Epithelial cell of esophagus (primary cell): ENCODE measurements around the gene EMP2.

Experiments
- DNase-seq: peaks from one replicate; pipeline ENCODE4 v3.0.0; 2010; ENCODE audit warnings: low read depth
- H3K4me3 ChIP-seq: 2 replicates; pipeline ENCODE4 v1.5.1; 2011; ENCODE audit warnings: mild to moderate bottlenecking, low read length, control low read depth
- CTCF ChIP-seq: IDR thresholded peaks from 2 replicates; pipeline ENCODE4 v1.5.1; 2011; ENCODE audit warnings: low read depth, mild to moderate bottlenecking, low read length, control low read depth, inconsistent platforms; ENCODE audit not compliant: insufficient read depth; ENCODE audit errors: missing control alignments

EMP2 gene

GRCh38 chr16:10608687-10609401 lies 28.4 kb upstream of the EMP2 start:
- no peak for TF ChIP-seq CTCF
- no peak overlapping the region for H3K4me3 ChIP-seq
- DNase-seq: no peak

GRCh38 chr16:10607157-10607556 lies 26.8 kb upstream of the EMP2 start:
- DNase-seq: no peak
- TF ChIP-seq CTCF: no peak
- no peak overlapping the region for H3K4me3 ChIP-seq

GRCh38 chr16:10606607-10607006 lies 26.2 kb upstream of the EMP2 start:
- TF ChIP-seq CTCF: no peak
- no peak for DNase-seq
- H3K4me3 ChIP-seq: no peak overlapping the region

GRCh38 chr16:10605636-10606035 lies 25.2 kb upstream of the EMP2 start:
- no peak for DNase-seq
- no peak for TF ChIP-seq CTCF
- H3K4me3 ChIP-seq: no peak overlapping the region

- TF ChIP-seq CTCF: no peak
- no peak overlapping the region for H3K4me3 ChIP-seq
- no peak for DNase-seq
Measured at GRCh38 chr16:10601444-10602408, 21.3 kb upstream of the EMP2 start.

GRCh38 chr16:10600782-10601443 lies 20.5 kb upstream of the EMP2 start:
- H3K4me3 ChIP-seq: no peak overlapping the region
- no peak for TF ChIP-seq CTCF
- peak; percentile 56 for DNase-seq
